Stimulated activated CD4-positive, alpha-beta T cell treated with anti-CD3 and anti-CD28 coated beads, Interleukin-2, amount 100 ng/mL, for 4 hours (primary cell): ENCODE measurements around the gene S100G.

Source experiments
- DNase-seq: peaks from one replicate; pipeline ENCODE4 v3.0.0-alpha.2; 2020; ENCODE audit warnings: low read depth

The S100G gene

GRCh38 chrX:16651391-16652024, 1.6 kb downstream of the S100G start:
- DNase-seq, result no peak

- no peak for DNase-seq
These were observed 3.5 kb downstream of the S100G start for GRCh38 chrX:16653424-16653823.

GRCh38 chrX:16654093-16654492, 4.1 kb downstream of the S100G start:
- DNase-seq, result no peak

GRCh38 chrX:16658284-16658683, 8.3 kb downstream of the S100G start:
- DNase-seq, result no peak

- DNase-seq, result no peak
These were observed 9.4 kb downstream of the S100G start for GRCh38 chrX:16659321-16659720.

GRCh38 chrX:16661495-16661894, 11.5 kb downstream of the S100G start:
- DNase-seq, result no peak

- no peak for DNase-seq
These were observed 12.4 kb downstream of the S100G start for GRCh38 chrX:16662402-16662801.

GRCh38 chrX:16664074-16664473, 14.1 kb downstream of the S100G start:
- DNase-seq, result no peak

GRCh38 chrX:16664626-16665025, 14.7 kb downstream of the S100G start:
- DNase-seq, result no peak

- DNase-seq, result no peak
These were observed 15.1 kb downstream of the S100G start for GRCh38 chrX:16665089-16665488.

GRCh38 chrX:16666541-16666940, 16.6 kb downstream of the S100G start:
- no peak for DNase-seq

- no peak for DNase-seq
These were observed 21.0 kb downstream of the S100G start for GRCh38 chrX:16671005-16671404.

GRCh38 chrX:16678689-16679088, 28.7 kb downstream of the S100G start:
- no peak for DNase-seq

GRCh38 chrX:16683007-16683664, 33.2 kb downstream of the S100G start:
- no peak for DNase-seq

- no peak for DNase-seq
These were observed 37.6 kb downstream of the S100G start for GRCh38 chrX:16687514-16687913.

GRCh38 chrX:16695079-16695676, 45.2 kb downstream of the S100G start:
- DNase-seq, result peak; percentile 21

- DNase-seq, result no peak
These were observed 47.0 kb downstream of the S100G start for GRCh38 chrX:16696956-16697355.

GRCh38 chrX:16699389-16699788, 49.4 kb downstream of the S100G start:
- no peak for DNase-seq

GRCh38 chrX:16700734-16701133, 50.8 kb downstream of the S100G start:
- no peak for DNase-seq

GRCh38 chrX:16702700-16703599, 53.0 kb downstream of the S100G start:
- DNase-seq, result no peak
